ENCODE data around the gene TFDP2. TPM values are rescaled to one million over a fixed set of nuclear protein-coding genes. Genes with fewer than 3 reads are reported as not detected.

TFDP2 gene
- total RNA-seq, 4 donors from 2014 or later = 41.9 to 134 (median 47.3) TPM

GRCh38 chr3:141933421-141934300 is 215.7 kb downstream of the TFDP2 start:
- no peak overlapping the region for H3K27ac ChIP-seq (replicated peaks in 1 of 4)

GRCh38 chr3:141930801-141931200 is 218.5 kb downstream of the TFDP2 start:
- no peak overlapping the region for H3K27ac ChIP-seq (replicated peaks in 1 of 4)
- DNase-seq (ENCODE audit: extremely low spot score) = no peak
- TF ChIP-seq EP300 (IDR thresholded peaks at IDR 0.05) (no peak), POLR2AphosphoS5 (IDR thresholded peaks at IDR 0.05) (no peak), POLR2A (IDR thresholded peaks at IDR 0.05; ENCODE audit: low read depth) (no peak)
- TF ChIP-seq, protein P1, sequence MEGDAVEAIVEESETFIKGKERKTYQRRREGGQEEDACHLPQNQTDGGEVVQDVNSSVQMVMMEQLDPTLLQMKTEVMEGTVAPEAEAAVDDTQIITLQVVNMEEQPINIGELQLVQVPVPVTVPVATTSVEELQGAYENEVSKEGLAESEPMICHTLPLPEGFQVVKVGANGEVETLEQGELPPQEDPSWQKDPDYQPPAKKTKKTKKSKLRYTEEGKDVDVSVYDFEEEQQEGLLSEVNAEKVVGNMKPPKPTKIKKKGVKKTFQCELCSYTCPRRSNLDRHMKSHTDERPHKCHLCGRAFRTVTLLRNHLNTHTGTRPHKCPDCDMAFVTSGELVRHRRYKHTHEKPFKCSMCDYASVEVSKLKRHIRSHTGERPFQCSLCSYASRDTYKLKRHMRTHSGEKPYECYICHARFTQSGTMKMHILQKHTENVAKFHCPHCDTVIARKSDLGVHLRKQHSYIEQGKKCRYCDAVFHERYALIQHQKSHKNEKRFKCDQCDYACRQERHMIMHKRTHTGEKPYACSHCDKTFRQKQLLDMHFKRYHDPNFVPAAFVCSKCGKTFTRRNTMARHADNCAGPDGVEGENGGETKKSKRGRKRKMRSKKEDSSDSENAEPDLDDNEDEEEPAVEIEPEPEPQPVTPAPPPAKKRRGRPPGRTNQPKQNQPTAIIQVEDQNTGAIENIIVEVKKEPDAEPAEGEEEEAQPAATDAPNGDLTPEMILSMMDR (IDR thresholded peaks at IDR 0.05) = no peak
- intact Hi-C loops (cut with DNase I) = no loop called here
- 93% methylated on average over 4 of the region's 4 CpGs for WGBS
- no peaks in the 10 kb centered on the region for H3K4me1 ChIP-seq
- no peak overlapping the region for H3K4me3 ChIP-seq
- no peaks in the 10 kb centered on the region for H3K27me3 ChIP-seq
- H3K9me3 ChIP-seq = no peaks in the 10 kb centered on the region
- peaks cover 0 to 24% (median 16%) of the 10 kb centered on the region in 4 donors for H3K36me3 ChIP-seq

More at GRCh38 chr3:141933421-141934300, 215.7 kb downstream of the TFDP2 start:
- H3K27me3 ChIP-seq = no peaks in the 10 kb centered on the region
- WGBS = 86% methylated on average over 16 of the region's 16 CpGs
- H3K4me1 ChIP-seq = no peaks in the 10 kb centered on the region
- H3K9me3 ChIP-seq = no peaks in the 10 kb centered on the region
- H3K4me3 ChIP-seq = no peak overlapping the region
- H3K36me3 ChIP-seq = no peaks in the 10 kb centered on the region
- DNase-seq (ENCODE audit: extremely low spot score) = no peak
- no peak for TF ChIP-seq POLR2A (IDR thresholded peaks at IDR 0.05; ENCODE audit: low read depth)
- TF ChIP-seq, protein P1 (IDR thresholded peaks at IDR 0.05) = no peak
- TF ChIP-seq EP300 (IDR thresholded peaks at IDR 0.05) = no peak
- no peak for TF ChIP-seq POLR2AphosphoS5 (IDR thresholded peaks at IDR 0.05)
- intact Hi-C loops (cut with DNase I) = no loop called here

DNA sequence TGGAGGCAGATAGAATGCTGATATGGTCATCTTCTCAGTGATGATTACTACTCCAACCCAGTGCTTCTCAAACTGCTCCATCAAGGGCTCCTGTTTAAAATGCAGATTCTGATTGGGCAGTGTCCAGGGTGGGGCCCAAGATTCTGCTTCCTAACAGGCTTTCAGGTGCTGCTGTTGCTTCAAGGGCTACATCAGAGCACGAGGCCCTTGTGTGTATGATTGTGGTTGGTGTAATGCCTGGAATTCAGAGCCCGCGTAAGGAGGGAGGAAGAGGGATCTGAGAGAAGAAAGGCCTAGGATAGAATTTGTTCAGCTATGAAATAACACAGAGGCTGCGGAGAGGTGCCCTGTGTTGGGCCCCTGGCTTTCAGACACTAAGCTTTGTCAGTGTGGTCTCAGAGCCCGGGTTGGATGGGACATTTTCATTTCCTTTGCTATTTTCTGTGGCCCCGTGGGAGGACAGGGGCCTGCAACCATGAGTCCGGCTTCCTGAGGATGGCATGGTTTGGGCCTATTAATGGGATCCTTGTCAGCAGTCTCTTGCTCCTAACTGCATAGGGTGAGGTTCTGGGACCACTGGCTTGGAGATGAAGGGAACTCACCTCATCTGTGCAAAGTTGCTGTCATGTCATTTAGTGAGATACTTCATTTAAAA is 219.9 kb downstream of the TFDP2 start:
- DNase-seq (ENCODE audit: extremely low spot score) = no peak
- no peak overlapping the region for H3K4me3 ChIP-seq
- TF ChIP-seq EP300 (IDR thresholded peaks at IDR 0.05) (no peak), POLR2AphosphoS5 (IDR thresholded peaks at IDR 0.05) (no peak), POLR2A (IDR thresholded peaks at IDR 0.05; ENCODE audit: low read depth) (no peak)
- TF ChIP-seq, protein P1 (IDR thresholded peaks at IDR 0.05) = no peak
- H3K4me1 ChIP-seq = no peaks in the 10 kb centered on the region
- WGBS = 94% methylated on average over 5 of the region's 7 CpGs
- H3K27me3 ChIP-seq = no peaks in the 10 kb centered on the region
- H3K36me3 ChIP-seq = peaks cover 7 to 37% (median 24%) of the 10 kb centered on the region in 4 donors
- intact Hi-C loops (cut with DNase I) = no loop called here
- no peaks in the 10 kb centered on the region for H3K9me3 ChIP-seq
- H3K27ac ChIP-seq (replicated peaks in 1 of 4) = no peak overlapping the region

DNA sequence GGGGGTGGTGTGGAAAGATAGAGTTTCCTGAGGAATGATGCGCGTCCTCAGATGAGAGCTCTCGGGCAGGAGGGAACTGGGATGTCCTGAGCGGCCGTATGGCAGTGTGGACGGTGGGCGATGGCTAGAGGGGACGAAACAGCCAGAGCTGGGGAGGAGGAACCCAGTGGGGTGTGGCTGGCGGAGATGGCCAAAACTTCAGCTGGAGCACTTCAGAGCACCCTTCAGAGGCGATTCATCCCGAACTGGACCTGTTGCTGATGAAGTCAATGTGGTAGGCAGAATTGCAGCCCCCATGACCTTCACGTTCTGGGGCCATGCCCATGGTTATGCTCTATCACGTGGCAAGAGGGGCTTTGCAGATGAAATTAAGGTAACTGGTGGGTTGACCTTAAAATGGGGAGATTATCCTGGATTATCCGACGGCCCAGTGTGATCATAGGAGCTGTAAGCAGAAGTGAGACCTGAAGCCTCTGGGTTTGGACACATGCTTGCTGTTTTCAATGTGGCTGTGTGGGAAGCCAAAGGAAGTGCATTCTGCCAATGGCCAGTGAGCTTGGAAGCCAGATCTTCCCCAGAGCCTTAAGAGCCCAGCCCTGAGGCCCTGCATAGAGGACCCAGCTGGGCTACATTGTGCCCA is 220.6 kb downstream of the TFDP2 start:
- Histone ChIP-seq H3K4me3 (no peak overlapping the region), H3K27ac (replicated peaks in 1 of 4) (no peak overlapping the region), H3K27me3 (no peaks in the 10 kb centered on the region), H3K9me3 (no peaks in the 10 kb centered on the region), H3K4me1 (no peaks in the 10 kb centered on the region), H3K36me3 (peaks cover 7 to 44% (median 31%) of the 10 kb centered on the region in 4 donors)
- intact Hi-C loops (cut with DNase I) = no loop called here
- no peak for DNase-seq (ENCODE audit: extremely low spot score)
- TF ChIP-seq POLR2A (IDR thresholded peaks at IDR 0.05; ENCODE audit: low read depth) = no peak
- TF ChIP-seq EP300 (IDR thresholded peaks at IDR 0.05) = no peak
- TF ChIP-seq, protein P1 (IDR thresholded peaks at IDR 0.05) = no peak
- TF ChIP-seq POLR2AphosphoS5 (IDR thresholded peaks at IDR 0.05) = no peak
- 93% methylated on average over 15 of the region's 15 CpGs for WGBS

Measured in esophagus muscularis mucosa (tissue), 4 donors.